HG03196 (cell line): ENCODE measurements around the gene TBPL2.
A peak's percentile ranks its signal among the peaks of the same experiment; 100 is the strongest.
"Not testable (repeated sequence)": the region's sequence is repeated elsewhere in the genome, so short reads cannot be mapped to it uniquely, and the experiment has no call there.

ENCODE experiments used
- ATAC-seq: cut with Tn5 transposase; IDR thresholded peaks from one replicate; pipeline ENCODE4 v1.9.1; 2021; ENCODE audit not compliant: unreplicated experiment

Gene TBPL2

GRCh38 chr14:55411426-55412389 lies 28.7 kb downstream of the TBPL2 start, which contains the start of gene ATG14:
TSS of gene ATG14 (minus strand) at chr14:55411830. CDS start at chr14:55411822, 8 bp downstream.
- ATAC-seq = peak; percentile 91

- ATAC-seq = no peak
Observed at GRCh38 chr14:55410876-55411275, 29.5 kb downstream of the TBPL2 start.

DNA sequence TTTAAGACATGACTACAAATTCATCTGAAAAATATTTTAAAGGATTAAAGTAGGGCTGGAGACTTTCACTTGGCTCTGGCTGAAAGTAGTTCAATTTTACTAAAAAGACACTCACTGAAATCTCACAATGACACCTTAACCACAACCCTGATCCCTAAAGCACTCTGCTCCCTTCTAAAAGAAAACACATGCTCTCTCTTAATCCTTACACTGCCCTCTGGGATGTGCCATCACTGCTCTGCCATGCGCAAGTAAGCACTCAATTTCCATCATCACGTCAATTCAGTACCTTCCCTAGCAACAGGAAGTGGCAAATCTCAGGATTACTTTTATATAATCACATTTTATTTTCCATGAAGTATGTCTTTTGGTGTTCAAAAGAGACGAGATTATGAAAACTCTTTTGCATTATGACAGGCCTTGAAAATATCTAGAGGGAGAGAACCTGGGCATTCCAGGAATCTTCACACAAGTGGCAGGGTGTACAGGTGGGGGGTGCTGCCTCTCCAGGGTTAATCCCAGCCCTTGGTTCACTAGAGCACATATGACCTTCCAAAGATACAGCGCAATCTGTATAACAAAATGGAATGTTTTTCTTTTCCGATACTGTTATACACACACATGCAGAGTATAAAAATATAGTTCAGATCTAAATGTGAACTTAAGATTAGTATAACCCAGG lies 36.1 kb downstream of the TBPL2 start:
- no peak for ATAC-seq

DNA sequence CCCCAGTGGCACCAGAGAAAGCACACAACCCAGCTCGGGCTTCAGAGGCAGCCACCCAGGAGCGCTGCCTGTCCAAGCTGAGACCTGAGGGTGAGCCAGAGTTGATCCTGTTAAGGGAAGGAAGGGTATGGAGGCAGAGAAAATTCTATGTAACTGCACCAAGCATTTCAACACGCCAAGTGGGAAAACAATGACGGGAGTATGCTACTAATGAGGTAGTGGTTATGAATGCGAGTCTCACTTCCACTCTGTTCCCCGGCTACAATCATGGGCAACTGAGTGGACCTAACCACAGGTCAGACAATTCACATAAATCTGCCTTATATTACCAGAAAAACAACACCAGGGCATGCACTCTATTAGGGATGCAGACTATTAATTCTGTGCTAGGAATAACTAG lies 38.7 kb downstream of the TBPL2 start:
- no peak for ATAC-seq

GRCh38 chr14:55399852-55400251 lies 40.6 kb downstream of the TBPL2 start:
- no peak for ATAC-seq

GRCh38 chr14:55399183-55399582 lies 41.2 kb downstream of the TBPL2 start:
- ATAC-seq = no peak

GRCh38 chr14:55398679-55399078 lies 41.7 kb downstream of the TBPL2 start:
- ATAC-seq = no peak

DNA sequence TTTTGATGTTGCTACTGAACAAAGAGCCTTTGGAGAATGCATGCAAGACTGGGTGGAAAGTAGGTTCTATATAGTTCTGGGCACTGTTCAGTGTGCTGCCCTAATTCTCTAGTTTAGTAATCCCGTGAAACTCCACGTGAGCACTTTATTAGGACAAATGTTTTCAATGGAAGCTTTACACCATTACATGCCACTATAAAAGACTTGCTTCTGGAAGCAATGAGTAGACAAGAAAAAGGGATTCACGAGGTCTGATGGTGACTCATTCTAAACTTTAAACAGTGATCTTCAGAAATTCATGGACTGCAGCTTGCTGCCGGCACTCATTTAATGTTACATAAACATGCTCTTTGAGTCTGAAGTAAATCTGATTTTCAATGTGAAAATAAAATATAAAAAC lies 51.1 kb downstream of the TBPL2 start:
- no peak for ATAC-seq

DNA sequence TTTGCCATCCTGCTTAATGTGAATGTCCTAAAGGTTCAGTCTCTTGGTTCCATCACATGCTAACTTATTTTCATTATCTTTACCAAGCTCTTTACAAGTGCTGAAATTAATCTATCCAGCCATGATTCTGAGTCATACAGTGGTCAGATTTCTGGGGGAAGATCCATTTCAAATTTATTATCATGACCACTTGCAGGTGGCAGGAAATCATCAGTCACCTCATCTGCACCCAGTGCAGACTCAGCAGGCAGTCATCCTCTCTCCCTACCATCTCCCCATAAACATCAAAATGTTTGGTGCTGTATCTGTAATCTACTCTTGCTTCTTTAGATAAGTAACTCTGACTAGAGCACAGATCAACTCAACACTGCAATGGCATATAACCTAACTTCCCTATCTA lies 52.3 kb downstream of the TBPL2 start:
- no peak for ATAC-seq

DNA sequence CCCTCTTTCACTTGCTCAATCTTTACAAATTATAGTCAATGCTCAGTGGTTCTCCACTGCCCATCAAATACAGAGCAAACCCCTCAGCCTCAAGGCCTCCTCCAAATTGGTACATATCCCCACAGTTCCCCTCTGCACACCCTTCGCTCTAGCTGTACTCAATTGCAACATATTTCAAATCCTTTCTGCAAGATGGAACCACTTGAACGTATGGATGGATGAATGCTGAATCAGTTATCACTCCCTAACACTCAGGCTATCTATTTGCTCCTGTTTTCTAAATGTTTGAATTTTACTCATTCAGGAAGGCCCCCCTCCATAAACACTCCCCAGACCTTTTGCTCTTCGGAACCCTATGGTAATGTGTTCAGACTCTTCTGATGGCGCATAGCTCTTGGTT lies 53.3 kb downstream of the TBPL2 start:
- no peak for ATAC-seq

DNA sequence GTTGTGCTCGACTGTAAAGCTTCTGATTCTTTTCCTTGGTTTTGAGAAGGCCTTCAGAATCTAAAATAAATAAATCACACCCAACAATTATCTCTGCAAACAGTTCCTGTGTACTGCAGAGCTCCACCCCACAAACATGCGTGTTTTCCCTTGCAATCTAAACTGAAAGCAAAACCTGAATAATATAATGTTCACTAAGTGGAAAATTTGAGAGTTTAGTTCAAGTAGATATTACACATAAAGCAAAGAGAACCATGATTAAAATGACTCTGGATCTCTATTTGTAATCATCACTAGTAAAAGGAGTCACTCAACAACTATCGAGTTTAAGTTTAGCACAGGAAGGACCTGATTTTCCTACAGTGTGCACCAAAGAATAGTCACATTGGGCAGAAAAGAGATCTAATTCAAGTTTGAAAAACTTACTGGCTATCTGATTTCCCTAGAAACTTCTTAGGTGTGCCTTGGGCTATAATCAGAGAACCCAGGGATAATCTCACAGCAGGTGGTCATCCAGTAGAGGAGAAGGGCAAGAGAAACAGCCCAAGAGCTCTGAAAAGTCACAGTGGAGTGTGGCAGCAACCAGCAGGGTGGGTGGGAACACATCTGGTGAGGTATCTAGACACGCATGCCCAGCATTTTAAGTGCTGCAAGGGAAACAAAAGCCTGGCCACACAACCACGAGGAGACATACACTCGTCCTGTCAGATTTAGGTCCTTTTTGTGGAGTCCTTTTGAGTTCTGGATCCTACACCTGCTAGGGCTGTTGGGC lies 54.2 kb downstream of the TBPL2 start:
- no peak for ATAC-seq

DNA sequence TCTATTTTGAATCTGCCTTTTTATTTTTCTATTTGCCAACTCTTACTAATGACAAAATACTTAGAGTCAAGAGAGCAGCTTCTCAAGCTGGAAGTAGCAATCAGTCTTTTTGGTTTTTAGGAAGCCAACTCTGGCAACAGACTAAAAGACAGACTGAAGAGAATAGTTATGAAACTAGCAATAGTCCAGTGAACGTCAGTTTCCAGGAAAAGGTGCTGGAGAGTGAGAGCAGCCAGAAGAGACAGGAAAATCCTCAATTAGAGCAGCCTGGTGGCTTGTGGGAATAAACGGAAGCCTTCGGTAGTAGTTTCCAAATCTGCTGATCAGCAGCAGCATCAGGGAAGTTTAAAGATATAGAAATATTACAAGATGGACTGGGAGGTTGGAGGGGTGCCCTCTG lies 55.9 kb downstream of the TBPL2 start:
- no peak for ATAC-seq

- ATAC-seq = no peak
Observed at GRCh38 chr14:55383541-55384140, 56.8 kb downstream of the TBPL2 start.

DNA sequence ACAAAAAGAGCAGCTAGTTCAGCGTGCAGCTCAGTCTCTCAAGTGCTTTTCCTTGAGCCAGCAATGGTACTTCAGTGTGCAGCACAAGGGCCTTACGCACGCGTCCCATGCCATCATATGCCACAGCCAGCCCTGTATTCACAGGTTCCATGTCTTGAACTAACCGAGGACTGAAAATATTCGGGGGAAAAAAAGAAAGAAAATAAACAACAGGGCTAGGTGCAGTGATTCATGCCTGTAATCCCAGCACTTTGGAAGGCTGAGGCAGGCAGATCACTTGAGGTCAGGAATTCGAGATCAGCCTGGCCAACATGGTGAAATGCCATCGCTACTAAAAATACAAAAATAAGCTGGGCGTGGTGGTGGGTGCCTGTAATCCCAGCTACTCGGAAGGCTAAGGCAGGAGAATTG lies 57.4 kb downstream of the TBPL2 start:
- ATAC-seq = not testable (repeated sequence)

DNA sequence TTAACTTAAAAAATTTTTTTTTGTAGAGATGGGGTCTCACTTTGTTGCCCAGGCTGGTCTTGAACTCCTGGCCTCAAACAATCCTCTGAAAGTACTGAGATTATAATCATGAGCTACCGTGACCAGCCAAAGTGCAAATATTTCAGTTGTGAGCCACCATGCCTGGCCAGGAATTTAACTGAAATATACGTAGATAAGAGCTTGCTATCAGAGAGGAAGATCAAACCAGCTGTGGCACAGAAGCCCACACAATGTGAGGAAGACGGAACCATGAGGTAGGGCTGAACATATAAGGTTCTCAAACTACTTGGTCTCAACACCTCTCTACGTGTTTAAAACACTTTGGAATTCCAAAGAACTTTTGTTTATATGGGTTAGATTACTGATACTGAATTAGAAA lies 57.9 kb downstream of the TBPL2 start:
- no peak for ATAC-seq

DNA sequence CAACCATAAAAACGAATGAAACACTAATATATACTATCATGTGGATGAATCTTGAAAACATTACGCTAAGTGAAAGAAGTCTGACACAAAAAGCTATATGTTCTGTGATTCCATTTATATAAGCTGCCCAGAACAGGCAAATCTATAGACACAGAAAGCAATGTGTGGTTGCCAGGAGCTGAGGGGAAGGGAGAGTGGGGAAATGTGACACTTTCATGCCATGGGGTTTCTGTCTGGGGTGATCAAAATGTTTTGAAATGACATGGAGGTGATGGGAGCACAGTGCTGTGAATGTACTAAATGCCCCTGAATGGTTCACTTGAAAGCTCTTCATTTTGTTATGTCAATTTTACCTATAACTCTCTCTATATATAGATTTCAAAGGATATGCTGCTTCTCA lies 58.9 kb downstream of the TBPL2 start:
- ATAC-seq = no peak

DNA sequence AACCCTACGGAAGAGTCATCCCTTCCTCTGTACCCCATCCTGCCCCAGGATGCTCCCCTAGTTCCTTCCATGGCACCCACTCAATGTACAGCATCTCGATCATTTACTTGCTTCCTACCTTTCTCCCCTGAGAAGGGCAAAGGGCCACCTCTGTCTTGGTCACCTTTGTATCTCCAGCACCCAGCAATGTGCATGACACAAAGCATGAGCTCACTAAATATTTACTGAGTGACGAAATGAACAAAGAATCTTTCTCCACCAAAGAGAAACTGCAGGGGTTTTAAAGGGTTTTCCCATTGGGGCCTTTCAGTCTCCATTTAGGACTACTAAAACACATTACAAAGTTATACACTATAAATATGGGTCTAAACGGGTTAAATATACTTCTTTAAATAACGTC lies 59.4 kb downstream of the TBPL2 start:
- no peak for ATAC-seq

GRCh38 chr14:55377236-55377635 lies 63.2 kb downstream of the TBPL2 start:
- no peak for ATAC-seq

DNA sequence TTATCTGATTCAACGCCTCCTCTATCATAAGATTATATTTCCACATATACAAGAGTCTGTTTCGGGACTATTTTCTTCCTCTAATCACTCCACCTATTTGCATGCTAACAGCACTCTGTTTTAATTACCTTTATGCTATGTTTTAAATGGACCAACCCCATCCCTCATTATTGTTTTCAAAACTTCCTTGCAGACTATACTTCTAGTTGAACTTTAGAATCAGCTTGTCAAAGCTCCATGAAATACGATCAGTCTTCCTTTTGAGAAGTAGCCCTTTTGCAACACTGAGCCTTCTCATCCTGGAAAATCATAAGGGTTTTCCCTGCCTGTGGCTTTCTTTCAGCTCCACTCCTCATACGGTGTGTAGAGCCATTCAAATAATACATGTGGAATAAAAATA lies 65.6 kb downstream of the TBPL2 start:
- ATAC-seq = no peak

DNA sequence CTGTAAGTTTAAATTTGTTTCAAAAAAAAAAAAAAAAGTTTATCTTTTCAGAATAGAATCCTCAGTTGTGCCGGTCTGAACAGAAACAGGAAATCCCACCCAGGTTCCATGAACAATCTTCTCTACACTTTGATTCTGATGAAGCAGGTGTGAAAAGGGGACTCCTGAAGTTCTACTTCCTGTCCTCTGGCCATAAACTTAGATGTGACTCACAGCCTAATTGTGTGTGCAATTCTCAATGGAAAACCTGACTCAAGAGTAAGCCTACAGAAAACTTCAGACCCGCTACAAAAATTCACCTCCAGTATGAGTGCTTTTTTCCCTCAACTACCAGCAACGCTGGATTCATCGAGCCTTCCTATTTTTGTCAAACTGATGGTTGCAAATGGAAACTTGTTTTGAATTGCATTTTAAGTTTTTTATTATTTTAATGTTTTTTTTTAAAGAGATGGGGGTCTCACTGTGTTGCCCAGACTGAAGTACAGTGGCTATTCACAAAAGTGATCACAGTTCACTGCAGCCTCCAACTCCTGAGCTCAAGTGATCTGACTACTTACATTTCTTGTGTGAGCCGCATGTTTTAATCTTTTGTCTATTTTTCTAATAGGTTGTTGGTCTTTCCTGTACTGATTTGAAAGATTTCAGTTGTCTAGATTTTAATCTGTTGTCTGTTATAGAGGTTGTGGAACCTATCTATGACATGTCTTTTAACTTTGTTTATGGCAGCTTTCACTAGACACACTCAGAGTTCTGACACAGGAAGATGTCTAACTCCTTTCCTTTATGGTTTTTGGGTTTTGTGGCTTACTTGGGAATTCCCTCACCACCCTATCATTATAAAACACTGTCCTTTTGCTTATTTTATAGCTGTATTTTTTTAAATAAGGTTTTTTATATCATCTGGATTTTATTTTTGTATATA lies 66.4 kb downstream of the TBPL2 start:
- ATAC-seq = no peak
